GM12878 (cell line): ENCODE measurements around the gene SVIL. TPM values are rescaled to one million over a fixed set of nuclear protein-coding genes. Genes with fewer than 3 reads are reported as not detected.
"Not testable (repeated sequence)": the region's sequence is repeated elsewhere in the genome, so short reads cannot be mapped to it uniquely, and the experiment has no call there.

Experiments
- ATAC-seq: fragments of 200-7000 bp; cut with Tn5 transposase; 3 replicates; pipeline ENCODE4 v1.9.1; 2020; ENCODE audit warnings: mild to moderate bottlenecking, moderate library complexity
- BruUV-seq: library from RNA; stranded (reverse); fragments of 400-500 nt; replicated peaks from 2 replicates; lab custom pipeline; 2021; lab: Mats Ljungman, UMichigan
- CTCF ChIA-PET: fragments of 300-600 bp; sonication (Branson Sonifier 250); formaldehyde crosslinking; extraction: SDS; loops from one replicate; lab custom pipeline; 2021; ENCODE audit warnings: inconsistent platforms; lab: Yijun Ruan, JAX
- POLR2A ChIA-PET: fragments of 350-600 bp; formaldehyde crosslinking; extraction: SDS; loops from one replicate; lab custom pipeline; 2021; ENCODE audit warnings: inconsistent platforms; lab: Charles Lee
- RAD21 ChIA-PET: fragments of 300-600 bp; sonication (Branson Sonifier 250); formaldehyde crosslinking; loops from one replicate; lab custom pipeline; 2023; ENCODE audit warnings: antibody characterized with exemption; ENCODE audit not compliant: unreplicated experiment; lab: Charles Lee
- SMC1A ChIA-PET: fragments of 300-600 bp; sonication (Branson Sonifier 250); formaldehyde crosslinking; loops from one replicate; lab custom pipeline; 2023; ENCODE audit not compliant: unreplicated experiment, uncharacterized antibody; lab: Charles Lee
- DNase-seq: peaks from one replicate; pipeline ENCODE4 v3.0.0-alpha.2; 2011; ENCODE audit warnings: low read depth, low spot score
- FAIRE-seq: peaks from 3 replicates; lab custom pipeline; 2011; peaks lifted over from hg19 to GRCh38; lab: Jason Lieb, UNC
- H2AFZ ChIP-seq: 2 replicates; pipeline ENCODE4 v1.6.0; 2011; ENCODE audit warnings: low read depth, low read length, control low read depth; ENCODE audit not compliant: control insufficient read depth
- H3K27ac ChIP-seq: 2 replicates; pipeline ENCODE4 v1.5.1; 2011; ENCODE audit warnings: control low read depth; ENCODE audit not compliant: control insufficient read depth, insufficient read depth
- H3K27me3 ChIP-seq, 2 experiments: replicated peaks in 1 of 2; 2 replicates each; pipeline versions ENCODE4 v1.6.0 to v1.6.1; 2011; ENCODE audit warnings: low read length in 1 of 2; ENCODE audit not compliant: control insufficient read depth in 2 of 2, insufficient read depth in 2 of 2
- H3K36me3 ChIP-seq, 2 experiments: 2 replicates each; pipeline ENCODE4 v1.5.1; 2011; ENCODE audit warnings: low read length in 1 of 2; ENCODE audit not compliant: control insufficient read depth in 2 of 2, insufficient read depth in 2 of 2
- H3K4me1 ChIP-seq: 2 replicates; pipeline ENCODE4 v1.6.1; 2011; ENCODE audit warnings: mild to moderate bottlenecking, low read length, moderate library complexity, mixed read lengths; ENCODE audit not compliant: control insufficient read depth, insufficient read depth
- H3K4me2 ChIP-seq: 2 replicates; pipeline ENCODE4 v1.6.0; 2011; ENCODE audit warnings: control low read depth; ENCODE audit not compliant: control insufficient read depth, insufficient read depth
- H3K4me3 ChIP-seq: fragments of 200-600 bp; sonication (generic); 2 replicates; pipeline ENCODE4 v1.5.1; 2016
- H3K79me2 ChIP-seq: 2 replicates; pipeline ENCODE4 v1.6.0; 2011; ENCODE audit warnings: low read length; ENCODE audit not compliant: control insufficient read depth, insufficient read depth
- H3K9ac ChIP-seq: 2 replicates; pipeline ENCODE4 v1.8.0; 2011; ENCODE audit warnings: low read length, control low read depth, mixed read lengths; ENCODE audit not compliant: control insufficient read depth, insufficient read depth
- H3K9me3 ChIP-seq: replicated peaks from 3 replicates; pipeline ENCODE4 v1.5.1; 2011; ENCODE audit warnings: mild to moderate bottlenecking, low read length; ENCODE audit not compliant: control insufficient read depth, insufficient read depth
- H4K20me1 ChIP-seq: 2 replicates; pipeline ENCODE4 v1.6.0; 2011; ENCODE audit not compliant: control insufficient read depth, insufficient read depth
- CHD4 ChIP-seq: fragments of 200-600 bp; sonication (generic); IDR thresholded peaks from 2 replicates; pipeline ENCODE4 v1.6.1; 2016; ENCODE audit warnings: mild to moderate bottlenecking
- EP300 ChIP-seq, 2 experiments: fragments of 150-350 bp in 1 of 2; IDR thresholded peaks; 2 replicates each; pipeline ENCODE4 v1.6.1; 2011 to 2012; ENCODE audit warnings: low read depth in 2 of 2, low read length in 2 of 2, borderline replicate concordance in 1 of 2, improper control_type of control experiment in 1 of 2, inconsistent platforms in 1 of 2; ENCODE audit not compliant: control insufficient read depth in 1 of 2
- SPI1 ChIP-seq: IDR thresholded peaks from 2 replicates; pipeline ENCODE4 v1.6.1; 2011; ENCODE audit warnings: low read depth, mild to moderate bottlenecking, low read length, moderate library complexity, borderline replicate concordance; ENCODE audit not compliant: insufficient read depth
- WGBS: methylation state at CpG from one replicate; pipeline ENCODE4 v1.1.6; 2016; ENCODE audit warnings: low lambda C conversion rate; ENCODE audit not compliant: insufficient replicate concordance, insufficient coverage; ENCODE audit errors: missing lambda C conversion rate; 5-methylcytosine and 5-hydroxymethylcytosine counted together
- in situ Hi-C: fragments of 300-500 bp; cut with MboI; formaldehyde crosslinking; loops from 9 replicates; pipeline ENCODE4 v1.14.3; 2018; ENCODE audit warnings: mixed read lengths
- intact Hi-C: fragments of 100-400 bp; cut with micrococcal nuclease; formaldehyde crosslinking; loops from one replicate; pipeline ENCODE4 v1.14.2; 2022; ENCODE audit not compliant: unreplicated experiment
- polyA plus RNA-seq, 11 experiments: library from polyadenylated mRNA; depleted of rRNA in 4 of 11; unstranded in 6 of 11; stranded (reverse) in 5 of 11; fragments of >200 nt; fragmentation: Nextera tagmentation in 4 of 11; fragmentation: Illumina TruSeq in 1 of 11; extraction: Ambion mirVana in 4 of 11; extraction: Trizol in 1 of 11; gene quantifications; 1 replicate in 1 of 11; 2 replicates in 10 of 11; pipeline versions ENCODE4 v1.2.1 to v1.2.3, GENCODE V29; 2011 to 2016; ENCODE audit warnings: inconsistent platforms in 2 of 11, missing spikeins in 2 of 11, low read depth in 1 of 11
- total RNA-seq, 4 experiments: library from RNA; depleted of rRNA in 3 of 4; stranded (reverse); fragments of >200 nt in 3 of 4; fragmentation: Illumina TruSeq in 1 of 4; extraction: Trizol in 1 of 4; gene quantifications; 2 replicates each; pipeline versions ENCODE4 v1.2.1 to v1.2.3, GENCODE V29; 2013 to 2021

SVIL gene
- total and polyA plus RNA-seq, 10 of the 15 experiments (the other 5 are each of a cell fraction or from before 2014, with no cell fraction given) = 0.22 to 1.9 (median 0.87) TPM

GRCh38 chr10:29563420-29564035 lies 71.2 kb downstream of the SVIL start:
- Histone ChIP-seq H3K36me3 (no peaks in the 10 kb centered on the region), H3K4me1 (no peaks in the 10 kb centered on the region), H2AFZ (no peak overlapping the region), H3K4me3 (no peak overlapping the region), H4K20me1 (no peaks in the 10 kb centered on the region), H3K27me3 (no peaks in the 10 kb centered on the region), H3K9ac (no peak overlapping the region), H3K4me2 (no peak overlapping the region), H3K9me3 (no peaks in the 10 kb centered on the region; the same call in 2 of the 3 replicates), H3K27ac (no peak overlapping the region), H3K79me2 (no peaks in the 10 kb centered on the region)
- ChIA-PET CTCF (no interaction called here), RAD21 (no interaction called here), SMC1A (interaction anchor here (1.1 kb wide), 1 partner anchor 26 kb away, joined by 4 read pairs; no protein-coding TSS in a partner anchor), POLR2A (interaction anchor here (0.5 kb wide), 1 partner anchor 158 kb away, joined by 3 read pairs; no protein-coding TSS in a partner anchor)
- FAIRE-seq (no peak), ATAC-seq (peak; percentile 78), DNase-seq (no peak)
- intact Hi-C loops (no loop called here), in situ Hi-C loops (no loop called here)
- WGBS = 30% methylated on average over 7 of the region's 7 CpGs
- TF ChIP-seq SPI1 (peak; percentile 82), EP300 (IDR thresholded peaks at IDR 0.05; ENCODE audit: borderline replicate concordance in 1 of 2, control insufficient read depth in 1 of 2, low read depth in 2 of 2, low read length in 2 of 2) (peak in 1 of 2 experiments; percentile 25; a peak in 1 of 4 replicates), CHD4 (no peak)
- no TSS peak for BruUV-seq

- CTCF ChIA-PET, H3K4me2 ChIP-seq, H3K36me3 ChIP-seq, intact Hi-C loops, H2AFZ ChIP-seq, in situ Hi-C loops, H3K4me3 ChIP-seq, POLR2A ChIA-PET, H3K27ac ChIP-seq, H3K4me1 ChIP-seq, DNase-seq, BruUV-seq, H3K79me2 ChIP-seq, H3K27me3 ChIP-seq, H4K20me1 ChIP-seq, H3K9me3 ChIP-seq, RAD21 ChIA-PET, H3K9ac ChIP-seq: not testable (repeated sequence)
- 0 out of 2 replicates have a peak, but pooled peaks have one; percentile 5 for TF ChIP-seq SPI1
- ATAC-seq = peak; percentile 91
- WGBS = 6% methylated on average over 4 of the region's 7 CpGs
- FAIRE-seq = peak; percentile 99
- SMC1A ChIA-PET = interaction anchor here (0.7 to 1.1 kb wide), 2 partner anchors 12 to 26 kb away, joined by 3 to 4 read pairs; no protein-coding TSS in a partner anchor
These were observed 71.8 kb downstream of the SVIL start for GRCh38 chr10:29563006-29563405.
